A673 (cell line): ENCODE results near the gene ANKRD2. TPM values are rescaled to one million over a fixed set of nuclear protein-coding genes. Genes with fewer than 3 reads are reported as not detected.

Experiments used
- BruUV-seq: library from RNA; stranded (reverse); fragments of 400-500 nt; replicated peaks from 2 replicates; lab custom pipeline; 2021; lab: Mats Ljungman, UMichigan
- CTCF ChIA-PET: fragments of 300-600 bp; sonication (Branson Sonifier 250); formaldehyde crosslinking; loops from one replicate; lab custom pipeline; 2022; ENCODE audit warnings: antibody characterized with exemption; lab: Charles Lee
- POLR2A ChIA-PET: fragments of 300-600 bp; sonication (Branson Sonifier 250); formaldehyde crosslinking; loops from one replicate; lab custom pipeline; 2022; ENCODE audit warnings: antibody characterized with exemption; ENCODE audit not compliant: low non-redundant PET; lab: Charles Lee
- DNase-seq: peaks from one replicate; pipeline ENCODE4 v3.0.0-alpha.2; 2015; ENCODE audit warnings: low spot score
- H3K27ac ChIP-seq: fragments of 200-600 bp; sonication (generic); 2 replicates; pipeline ENCODE4 v1.5.1; 2016; ENCODE audit warnings: mixed run types, low read depth, mild to moderate bottlenecking, mixed read lengths, antibody characterized with exemption, low read length; ENCODE audit not compliant: poor library complexity, severe bottlenecking
- H3K27me3 ChIP-seq: fragments of 200-600 bp; sonication (generic); replicated peaks from 2 replicates; pipeline ENCODE4 v1.6.1; 2017; ENCODE audit warnings: mixed run types, low read depth, mild to moderate bottlenecking, mixed read lengths, antibody characterized with exemption, low read length; ENCODE audit not compliant: insufficient read depth, poor library complexity
- H3K36me3 ChIP-seq: fragments of 200-600 bp; sonication (generic); 2 replicates; pipeline ENCODE4 v1.6.1; 2016; ENCODE audit warnings: mixed run types, mild to moderate bottlenecking, mixed read lengths, antibody characterized with exemption, low read length; ENCODE audit not compliant: insufficient read depth, poor library complexity, severe bottlenecking
- H3K4me1 ChIP-seq: fragments of 200-600 bp; sonication (generic); 2 replicates; pipeline ENCODE4 v1.6.1; 2017; ENCODE audit warnings: mixed run types, mild to moderate bottlenecking, mixed read lengths, antibody characterized with exemption, low read length; ENCODE audit not compliant: insufficient read depth, poor library complexity, severe bottlenecking
- H3K4me3 ChIP-seq: fragments of 200-600 bp; sonication (generic); 2 replicates; pipeline ENCODE4 v1.5.1; 2016; ENCODE audit warnings: low read depth, mixed run types, mild to moderate bottlenecking, mixed read lengths, low read length; ENCODE audit not compliant: poor library complexity, severe bottlenecking
- H3K9me3 ChIP-seq: fragments of 200-600 bp; sonication (generic); 2 replicates; pipeline ENCODE4 v1.6.1; 2016; ENCODE audit warnings: mixed run types, low read depth, mild to moderate bottlenecking, mixed read lengths, antibody characterized with exemption, low read length; ENCODE audit not compliant: poor library complexity, severe bottlenecking
- CTCF ChIP-seq: fragments of 300-800, 200-600 bp; sonication (generic); conservative IDR thresholded peaks from 2 replicates; pipeline ENCODE4 v1.5.1; 2017; ENCODE audit warnings: low read depth, mild to moderate bottlenecking, antibody characterized with exemption, low read length, moderate library complexity, mixed read lengths
- EZH2 ChIP-seq: fragments of 200-600 bp; sonication (generic); IDR thresholded peaks from 2 replicates; pipeline ENCODE4 v1.6.1; 2017; ENCODE audit warnings: borderline replicate concordance, low read depth, mild to moderate bottlenecking, mixed read lengths, antibody characterized with exemption, low read length; ENCODE audit not compliant: poor library complexity, severe bottlenecking
- intact Hi-C: fragments of 100-400 bp; cut with micrococcal nuclease; formaldehyde crosslinking; loops from one replicate; pipeline ENCODE4 v1.10.0; 2022; ENCODE audit not compliant: unreplicated experiment
- total RNA-seq: library from RNA; stranded (reverse); gene quantifications from 2 replicates; pipeline ENCODE4 v1.2.3, GENCODE V29; 2021

The ANKRD2 gene
- total RNA-seq, 1 experiment from 2014 or later: not detected

GRCh38 chr10:97563337-97563736 is 9.2 kb upstream of the ANKRD2 start:
- intact Hi-C loops: no loop called here
- CTCF ChIA-PET: no interaction called here
- H3K36me3 ChIP-seq: no peaks in the 10 kb centered on the region
- BruUV-seq: no TSS peak
- POLR2A ChIA-PET: no interaction called here
- H3K4me1 ChIP-seq: no peaks in the 10 kb centered on the region
- no peak for DNase-seq
- no peaks in the 10 kb centered on the region for H3K27me3 ChIP-seq
- no peak overlapping the region for H3K4me3 ChIP-seq
- H3K27ac ChIP-seq: no peak overlapping the region
- no peaks in the 10 kb centered on the region for H3K9me3 ChIP-seq
- TF ChIP-seq CTCF: no peak
- no peak for TF ChIP-seq EZH2

- DNase-seq: no peak
- Histone ChIP-seq H3K36me3 (no peaks in the 10 kb centered on the region), H3K9me3 (no peaks in the 10 kb centered on the region), H3K27ac (no peak overlapping the region), H3K4me3 (no peak overlapping the region), H3K27me3 (no peaks in the 10 kb centered on the region), H3K4me1 (no peaks in the 10 kb centered on the region)
- POLR2A ChIA-PET: no interaction called here
- no TSS peak for BruUV-seq
- TF ChIP-seq CTCF: no peak
- no peak for TF ChIP-seq EZH2
- intact Hi-C loops: no loop called here
- CTCF ChIA-PET: no interaction called here
These were observed 7.8 kb upstream of the ANKRD2 start for GRCh38 chr10:97564776-97565175.

- Histone ChIP-seq H3K36me3 (no peaks in the 10 kb centered on the region), H3K4me3 (no peak overlapping the region), H3K4me1 (no peaks in the 10 kb centered on the region), H3K9me3 (no peaks in the 10 kb centered on the region), H3K27me3 (no peaks in the 10 kb centered on the region), H3K27ac (no peak overlapping the region)
- TF ChIP-seq CTCF: no peak
- TF ChIP-seq EZH2: no peak
- intact Hi-C loops: no loop called here
- DNase-seq: no peak
- ChIA-PET CTCF (no interaction called here), POLR2A (no interaction called here)
- no TSS peak for BruUV-seq
These were observed 6.1 kb upstream of the ANKRD2 start for GRCh38 chr10:97566336-97566996.
